GM12865 (cell line): ENCODE measurements around the gene EML2.
"Not testable (repeated sequence)": the region's sequence is repeated elsewhere in the genome, so short reads cannot be mapped to it uniquely, and the experiment has no call there.

Source experiments
- DNase-seq: peaks from one replicate; pipeline ENCODE4 v3.0.0; 2010; ENCODE audit warnings: low read depth
- H3K4me3 ChIP-seq: 2 replicates; pipeline ENCODE4 v1.5.1; 2011; ENCODE audit warnings: mild to moderate bottlenecking, low read depth, low read length, control low read depth
- CTCF ChIP-seq: IDR thresholded peaks from 2 replicates; pipeline ENCODE4 v1.5.1; 2011; ENCODE audit warnings: low read length, control low read depth, low read depth, inconsistent platforms; ENCODE audit not compliant: insufficient read depth; ENCODE audit errors: missing control alignments

EML2 gene

GRCh38 chr19:45630463-45630862 lies 8.7 kb downstream of the EML2 start:
- DNase-seq: peak; percentile 82

GRCh38 chr19:45629704-45630103 lies 9.5 kb downstream of the EML2 start:
- no peak overlapping the region for H3K4me3 ChIP-seq
- peak; percentile 37 for DNase-seq
- TF ChIP-seq CTCF: no peak

More at GRCh38 chr19:45630463-45630862, 8.7 kb downstream of the EML2 start:
- no peak for TF ChIP-seq CTCF
- H3K4me3 ChIP-seq: no peak overlapping the region

- not testable (repeated sequence) for DNase-seq, H3K4me3 ChIP-seq
Observed at GRCh38 chr19:45628219-45628618, 11.0 kb downstream of the EML2 start.

GRCh38 chr19:45623984-45624383 lies 15.2 kb downstream of the EML2 start:
- no peak for DNase-seq
- no peak for TF ChIP-seq CTCF
- H3K4me3 ChIP-seq: no peak overlapping the region

- no peak for TF ChIP-seq CTCF
- no peak overlapping the region for H3K4me3 ChIP-seq
- no peak for DNase-seq
Observed at GRCh38 chr19:45621976-45622503, 17.2 kb downstream of the EML2 start.

- no peak for DNase-seq
Observed at GRCh38 chr19:45621389-45621788, 17.8 kb downstream of the EML2 start.

GRCh38 chr19:45616704-45617017 lies 22.5 kb downstream of the EML2 start:
- H3K4me3 ChIP-seq: no peak overlapping the region

More at GRCh38 chr19:45621389-45621788, 17.8 kb downstream of the EML2 start:
- TF ChIP-seq CTCF: no peak
- H3K4me3 ChIP-seq: no peak overlapping the region

More at GRCh38 chr19:45616704-45617017, 22.5 kb downstream of the EML2 start:
- DNase-seq: no peak
- no peak for TF ChIP-seq CTCF
